HG03045 (cell line): Measurements from ENCODE around the gene PNLIPRP2.

ENCODE experiments used
- ATAC-seq: cut with Tn5 transposase; IDR thresholded peaks from one replicate; pipeline ENCODE4 v1.9.1; 2021; ENCODE audit warnings: mild to moderate bottlenecking, moderate library complexity; ENCODE audit not compliant: unreplicated experiment

Gene PNLIPRP2

DNA sequence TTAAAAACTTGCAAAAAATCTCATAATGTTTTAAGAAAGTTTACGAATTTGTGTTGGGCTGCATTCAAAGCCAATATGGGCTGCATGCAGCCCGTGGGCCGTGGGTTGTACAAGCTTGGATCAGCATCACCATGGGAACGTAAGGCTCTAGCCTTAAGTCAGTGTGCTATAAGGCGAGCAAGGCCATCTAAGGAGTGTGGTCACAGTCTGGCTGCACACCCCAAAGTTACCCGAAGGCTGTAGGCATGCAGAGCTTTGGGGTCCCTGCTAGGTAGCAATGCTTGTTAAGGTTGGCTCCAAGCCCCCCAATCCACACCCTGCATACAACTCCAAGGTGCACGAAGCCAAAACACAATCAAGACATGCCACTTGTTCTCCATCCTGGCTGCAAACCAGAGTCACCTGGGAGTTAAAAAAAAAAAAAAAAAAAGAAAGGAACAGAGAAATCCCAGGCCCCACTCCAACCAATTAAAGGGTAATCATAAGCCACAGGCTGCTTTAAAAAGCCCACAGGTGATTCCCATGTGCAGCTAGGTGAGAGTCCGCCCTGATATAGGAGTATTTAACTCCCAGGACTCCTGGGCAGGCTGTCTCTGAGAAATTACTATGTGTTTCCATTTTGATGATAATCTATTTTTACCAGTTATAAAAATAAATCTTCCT is 8.5 kb upstream of the PNLIPRP2 start:
- no peak for ATAC-seq

DNA sequence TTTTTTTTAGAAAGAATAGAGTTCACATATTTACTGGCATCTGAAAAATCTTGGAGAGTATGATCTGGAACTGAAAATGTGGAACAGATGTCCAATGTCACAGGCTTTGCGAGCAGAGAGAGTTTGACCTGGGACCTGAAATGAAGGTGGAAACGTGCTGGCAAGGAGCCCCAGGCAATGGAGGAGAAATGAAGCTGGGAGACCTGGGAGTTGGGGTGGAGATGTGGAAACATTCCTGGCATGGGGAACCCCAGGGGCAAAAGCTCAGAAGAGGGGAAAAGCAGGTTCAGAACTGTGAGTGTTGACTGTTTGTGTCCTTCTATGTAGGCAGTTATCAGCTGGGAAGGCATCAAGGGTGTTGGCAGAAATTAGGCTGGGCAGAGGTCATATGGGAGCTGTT is 7.3 kb upstream of the PNLIPRP2 start:
- ATAC-seq = no peak

DNA sequence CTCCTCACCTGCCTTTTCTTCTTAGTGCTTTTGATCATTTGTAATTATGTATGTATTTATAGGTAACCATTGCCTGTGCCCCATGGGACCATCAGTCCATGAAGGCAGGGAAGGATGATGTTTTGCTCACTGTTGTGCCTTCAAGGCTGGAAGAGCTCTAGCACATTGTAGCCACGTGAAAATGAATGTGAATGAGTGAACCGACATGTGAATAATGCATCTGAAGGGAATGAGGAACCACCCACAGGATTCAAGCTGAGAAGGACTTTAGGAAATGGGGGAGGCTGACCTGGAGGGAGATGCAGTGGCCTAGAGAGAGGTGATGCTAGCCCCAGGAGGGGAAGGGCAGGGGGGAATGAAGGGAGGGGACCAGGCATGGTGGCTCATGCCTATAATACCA is 6.0 kb upstream of the PNLIPRP2 start:
- ATAC-seq = no peak

DNA sequence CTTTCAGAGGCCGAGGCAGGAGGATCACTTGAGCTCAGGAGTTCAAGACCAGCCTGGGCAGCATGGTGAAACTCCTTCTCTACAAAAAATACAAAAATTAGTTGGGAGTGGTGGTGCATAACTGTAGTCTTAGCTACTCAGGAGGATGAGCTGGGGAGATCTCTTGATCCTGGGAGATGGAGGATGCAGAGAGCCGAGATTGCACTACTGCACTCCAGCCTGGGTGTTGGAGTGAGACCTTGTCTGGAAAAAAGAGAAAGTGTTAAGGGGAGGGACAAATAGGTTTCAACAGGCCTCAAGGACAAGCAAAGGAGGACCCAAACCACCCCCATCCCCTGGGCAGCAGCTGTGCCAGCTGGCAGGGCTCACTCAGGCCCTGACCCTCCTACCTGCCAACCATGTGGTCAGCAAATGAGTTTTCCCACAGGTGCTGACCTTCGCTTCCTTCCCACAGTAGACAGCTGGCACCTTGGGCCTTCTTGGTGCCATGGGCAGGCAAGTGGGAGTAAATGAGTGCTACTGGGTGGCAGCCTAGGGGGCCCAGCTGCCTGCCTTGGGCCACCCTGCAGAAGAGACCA is 5.5 kb upstream of the PNLIPRP2 start:
- no peak for ATAC-seq

DNA sequence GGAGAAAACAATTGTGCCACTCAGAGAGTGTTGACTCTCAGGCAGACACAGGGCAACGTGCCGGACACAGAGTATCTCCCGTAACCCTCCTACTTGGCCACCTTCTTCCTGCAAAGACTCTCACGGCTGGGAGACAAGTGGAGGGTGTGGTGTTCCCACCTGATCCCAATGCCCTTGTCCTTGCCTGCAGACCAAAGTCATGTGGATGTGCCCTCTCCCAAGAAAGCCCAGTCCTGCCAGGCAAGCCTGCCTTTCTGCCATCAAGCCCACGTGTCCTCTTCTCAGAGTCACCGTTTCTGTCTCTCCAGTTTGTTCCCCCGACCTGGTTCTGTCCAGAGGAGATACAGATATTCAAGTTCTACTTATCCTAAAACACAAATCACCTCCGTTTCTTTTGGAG is 723 bp downstream of the PNLIPRP2 start:
- no peak for ATAC-seq

DNA sequence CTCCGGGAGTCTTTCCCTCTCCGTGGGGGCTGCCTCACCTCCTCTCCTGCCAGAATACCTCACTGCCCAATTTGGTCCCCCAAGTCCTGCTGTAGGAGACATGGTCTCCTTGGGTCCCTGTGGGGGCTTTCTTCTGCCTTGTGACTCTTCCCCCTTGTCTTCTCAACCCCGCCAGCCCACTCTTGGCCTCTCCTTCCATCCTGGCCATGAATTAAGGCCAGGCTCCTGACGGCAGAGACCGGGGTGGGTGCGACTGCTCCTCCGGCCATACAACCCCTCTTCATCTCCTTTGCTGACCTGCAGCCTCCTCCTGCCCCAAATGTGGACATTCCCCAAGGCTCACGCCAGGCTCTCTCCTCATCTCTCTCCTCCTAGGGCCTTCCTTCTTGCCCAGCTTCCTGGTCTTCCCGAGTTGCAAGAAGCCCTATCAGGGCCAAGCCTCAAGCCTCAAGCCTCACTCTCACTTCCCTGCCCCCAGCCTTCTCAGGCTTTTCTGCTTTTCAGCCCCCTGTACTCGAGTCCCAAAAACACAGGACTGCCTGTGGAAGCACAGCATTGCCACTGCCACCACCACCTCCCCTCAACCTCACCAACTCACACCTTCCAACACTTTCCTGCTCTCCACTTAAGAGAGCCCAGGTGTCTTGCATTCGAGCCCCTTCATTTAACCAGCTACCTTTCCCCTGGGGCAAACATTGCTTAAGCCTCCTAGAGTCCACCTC is 1.3 kb downstream of the PNLIPRP2 start:
- no peak for ATAC-seq

DNA sequence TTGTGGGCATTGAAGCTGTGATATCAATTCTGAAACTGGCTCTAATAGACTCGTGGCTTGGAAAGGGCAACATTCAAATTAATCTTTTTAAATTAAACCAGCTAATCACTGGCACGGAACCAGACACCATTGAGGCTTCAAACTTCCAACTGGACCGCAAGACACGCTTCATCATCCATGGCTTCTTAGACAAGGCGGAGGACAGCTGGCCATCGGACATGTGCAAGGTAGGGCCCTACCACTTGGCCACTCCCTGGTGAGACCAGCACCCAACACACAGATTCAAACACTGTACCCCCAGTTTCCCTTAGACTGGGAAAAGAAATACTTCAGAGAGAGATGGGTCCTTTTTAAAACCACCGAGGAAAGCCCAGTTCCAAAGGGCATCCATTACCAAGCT is 5.1 kb downstream of the PNLIPRP2 start:
- no peak for ATAC-seq

DNA sequence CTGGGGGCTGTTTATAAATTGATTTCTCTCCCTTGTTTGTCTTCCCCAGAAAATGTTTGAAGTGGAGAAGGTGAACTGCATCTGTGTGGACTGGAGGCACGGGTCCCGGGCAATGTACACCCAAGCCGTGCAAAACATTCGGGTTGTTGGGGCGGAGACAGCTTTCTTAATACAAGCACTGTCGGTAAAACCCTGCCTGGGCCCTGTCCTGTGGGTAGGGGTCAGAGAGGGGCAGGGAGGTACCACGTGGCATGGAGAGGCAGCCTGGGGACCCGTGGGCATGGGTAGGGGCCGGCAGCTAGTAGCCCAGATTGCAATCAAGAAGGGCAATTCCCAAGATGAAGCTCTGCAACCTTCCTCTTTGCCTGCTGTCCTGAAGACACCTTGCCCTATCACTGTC is 6.1 kb downstream of the PNLIPRP2 start:
- ATAC-seq = no peak

DNA sequence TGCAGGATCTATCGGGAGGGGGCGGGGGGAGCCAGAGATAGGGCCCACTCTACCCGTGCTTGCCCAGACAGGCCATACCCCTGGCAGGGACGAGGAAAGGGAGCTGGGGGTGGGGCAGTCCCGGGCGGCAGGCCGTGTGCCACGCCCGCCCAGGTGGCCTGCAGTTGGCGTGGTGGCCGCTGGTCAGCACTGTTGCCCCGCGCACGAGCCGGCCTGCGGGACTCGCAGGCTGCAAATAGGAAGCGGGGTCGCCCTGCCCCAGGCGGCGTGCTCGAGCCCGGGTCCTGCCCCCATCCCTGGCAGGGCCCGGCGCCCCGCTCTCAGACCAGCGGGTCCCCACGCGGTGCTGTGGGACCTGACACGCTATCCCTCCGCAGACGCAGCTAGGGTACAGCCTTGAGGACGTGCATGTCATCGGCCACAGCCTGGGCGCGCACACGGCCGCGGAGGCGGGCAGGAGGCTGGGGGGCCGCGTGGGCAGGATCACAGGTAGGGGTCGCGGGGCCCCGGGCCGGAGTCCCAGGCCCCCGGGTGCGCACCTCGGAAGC is 6.7 kb downstream of the PNLIPRP2 start:
- ATAC-seq = no peak

DNA sequence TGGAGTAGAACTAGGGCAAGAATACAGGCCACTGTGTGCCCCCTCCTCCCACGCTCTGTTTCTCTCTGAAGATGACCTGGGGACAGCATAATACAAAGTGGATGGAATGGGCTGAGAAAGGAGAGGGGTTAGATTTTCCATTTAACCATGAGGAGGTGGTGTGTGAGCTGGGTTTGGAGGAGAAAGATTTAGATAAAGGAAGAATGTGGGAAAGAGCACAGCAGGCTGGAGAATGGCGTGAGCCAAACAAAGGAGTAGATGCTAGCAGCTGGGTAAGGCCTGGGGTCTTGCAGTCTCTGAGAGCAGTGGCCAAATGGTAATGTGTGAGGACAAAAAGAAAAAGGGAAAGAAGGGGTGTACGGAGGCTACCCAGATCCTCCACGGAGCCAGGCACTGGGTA is 8.6 kb downstream of the PNLIPRP2 start:
- no peak for ATAC-seq

DNA sequence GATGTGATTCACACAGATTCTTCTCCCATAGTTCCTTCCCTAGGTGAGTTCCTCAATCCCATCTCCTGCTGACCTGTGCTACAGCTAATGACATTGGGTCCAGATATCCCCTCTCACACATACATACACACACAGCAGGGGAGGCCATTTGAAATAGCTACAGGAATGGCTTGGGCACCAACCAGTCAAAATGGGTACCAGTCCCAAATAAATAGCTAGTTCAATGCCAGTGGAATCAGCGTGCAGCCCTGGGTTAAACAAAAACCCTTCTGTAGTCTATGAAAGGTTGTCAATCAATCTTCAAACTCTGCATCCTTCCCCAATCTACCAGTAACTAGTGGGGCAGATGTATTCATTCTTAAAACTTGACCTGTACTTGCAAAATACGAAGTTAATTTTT is 9.3 kb downstream of the PNLIPRP2 start:
- no peak for ATAC-seq

DNA sequence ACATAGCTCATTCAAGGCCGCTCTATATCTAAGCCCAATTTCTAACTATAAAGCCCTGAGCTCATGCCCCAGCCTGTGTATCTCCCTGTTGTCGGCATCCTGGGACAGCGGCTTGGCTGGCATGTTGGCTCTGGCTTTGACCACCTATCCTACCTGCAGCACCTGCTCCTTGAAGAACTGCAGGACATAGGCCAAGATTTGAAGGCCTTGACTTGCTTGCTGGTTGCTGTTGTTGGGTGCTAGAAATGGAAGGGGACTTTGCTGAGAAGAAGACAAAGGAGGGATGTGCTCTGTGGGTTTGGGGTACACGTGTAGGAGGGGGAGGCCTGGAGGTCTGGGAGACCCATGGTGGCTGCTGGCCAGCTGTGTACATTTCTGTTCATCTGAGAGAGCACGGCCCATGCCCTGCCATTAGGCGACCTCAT is 11.1 kb downstream of the PNLIPRP2 start:
- ATAC-seq = no peak

DNA sequence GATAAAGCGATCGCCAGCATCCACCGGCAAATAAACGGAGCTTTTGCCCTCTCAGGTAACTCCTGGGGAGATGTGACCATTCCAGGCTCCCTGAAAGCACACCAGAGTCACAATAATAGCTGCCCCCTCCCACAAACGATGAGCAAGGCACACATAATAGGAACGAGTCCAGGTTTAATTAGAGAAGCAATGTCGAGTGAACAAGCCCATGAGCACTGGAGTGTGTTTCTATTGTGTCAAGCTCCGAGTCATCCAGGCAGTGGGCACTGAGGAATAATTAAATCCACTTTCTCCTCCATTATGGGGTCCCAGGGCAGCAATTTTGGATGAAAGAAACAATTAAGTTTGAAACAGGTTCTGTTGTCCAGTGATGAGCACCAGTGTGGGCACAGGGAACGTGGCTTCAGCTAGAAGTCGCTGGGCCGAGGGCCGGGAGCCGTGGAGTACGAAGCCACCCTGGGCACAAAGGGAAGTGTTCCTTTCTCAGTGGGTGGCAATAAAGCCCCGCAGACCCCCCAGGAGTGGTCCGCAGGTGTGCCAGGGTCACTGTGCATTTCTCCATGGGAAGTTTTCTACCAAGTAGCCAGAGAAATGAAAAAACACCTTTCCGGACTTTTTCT is 12.0 kb downstream of the PNLIPRP2 start:
- ATAC-seq = no peak

DNA sequence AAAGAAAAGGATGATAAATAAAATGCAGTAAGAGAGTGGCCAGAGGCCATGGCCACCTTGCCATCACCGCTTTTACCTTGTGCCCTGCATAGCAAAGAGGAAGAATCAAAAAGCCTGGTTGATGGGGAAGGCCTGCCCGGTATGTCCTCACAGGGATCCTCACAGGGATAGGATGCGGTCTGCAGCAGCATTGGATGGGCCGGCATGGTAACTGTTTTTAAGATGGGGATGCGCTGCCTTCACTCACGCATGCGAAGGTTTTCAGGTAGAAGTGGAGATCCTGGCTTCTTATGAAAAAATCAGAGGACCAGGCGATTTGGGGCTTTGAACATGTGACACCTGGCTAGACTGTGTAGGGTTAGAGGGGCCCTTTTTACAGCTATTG is 12.5 kb downstream of the PNLIPRP2 start:
- no peak for ATAC-seq

DNA sequence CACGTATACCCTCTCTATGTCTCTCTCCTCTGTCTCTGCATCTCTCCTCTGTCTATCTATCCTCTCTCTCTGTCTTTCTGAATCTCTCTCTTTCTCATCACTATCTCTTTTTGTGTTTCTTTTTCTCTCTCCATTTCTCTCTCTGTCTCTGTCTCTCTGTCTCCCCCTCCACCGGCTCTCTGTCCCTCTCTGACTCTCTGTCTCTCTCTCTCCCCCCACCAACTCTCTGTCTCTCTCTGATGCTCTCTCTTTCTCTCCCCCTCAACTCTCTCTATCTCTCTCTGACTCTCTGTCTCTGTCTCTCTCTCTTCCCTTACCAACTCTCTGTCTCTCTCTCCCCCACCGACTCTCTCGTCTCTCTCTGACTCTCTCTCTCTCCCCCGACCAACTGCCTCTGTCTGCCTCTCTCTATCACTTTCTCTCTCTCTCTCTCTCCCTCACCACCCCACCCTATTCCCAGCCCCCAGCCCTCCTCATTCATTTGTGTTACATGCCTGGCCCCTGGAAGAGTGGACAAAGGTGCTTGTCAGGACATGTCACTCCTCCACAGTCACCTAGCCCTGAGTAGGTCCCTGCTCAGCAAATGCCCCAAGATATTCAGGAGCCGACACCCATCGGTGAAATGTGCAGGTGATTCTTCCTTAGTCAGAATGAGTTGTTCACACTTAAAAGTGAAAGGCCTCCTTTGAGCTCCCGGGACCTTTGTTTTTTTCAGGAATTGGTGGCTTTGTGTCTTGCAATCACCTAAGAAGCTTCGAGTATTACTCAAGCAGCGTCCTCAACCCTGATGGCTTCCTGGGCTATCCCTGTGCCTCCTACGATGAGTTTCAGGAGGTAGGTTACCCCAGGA is 13.6 kb downstream of the PNLIPRP2 start:
- ATAC-seq = no peak

DNA sequence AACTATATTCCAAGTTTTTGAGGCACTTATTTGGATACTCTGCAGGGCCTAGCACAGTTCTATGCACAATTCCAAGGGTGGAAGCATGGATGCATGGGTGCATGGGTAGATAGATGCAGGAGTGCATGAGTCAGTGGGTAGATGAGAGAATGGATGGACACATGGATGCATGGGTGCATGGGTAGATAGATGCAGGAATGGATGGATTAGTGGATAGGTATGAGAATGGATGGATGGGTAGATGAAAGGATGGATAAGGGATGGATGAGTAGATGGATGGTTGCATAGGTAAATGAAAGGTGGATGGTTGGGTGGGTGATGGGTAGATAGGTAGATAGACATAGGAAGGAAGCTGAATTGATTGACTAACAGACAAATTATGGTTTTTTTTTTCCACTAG is 15.6 kb downstream of the PNLIPRP2 start:
- ATAC-seq = no peak

DNA sequence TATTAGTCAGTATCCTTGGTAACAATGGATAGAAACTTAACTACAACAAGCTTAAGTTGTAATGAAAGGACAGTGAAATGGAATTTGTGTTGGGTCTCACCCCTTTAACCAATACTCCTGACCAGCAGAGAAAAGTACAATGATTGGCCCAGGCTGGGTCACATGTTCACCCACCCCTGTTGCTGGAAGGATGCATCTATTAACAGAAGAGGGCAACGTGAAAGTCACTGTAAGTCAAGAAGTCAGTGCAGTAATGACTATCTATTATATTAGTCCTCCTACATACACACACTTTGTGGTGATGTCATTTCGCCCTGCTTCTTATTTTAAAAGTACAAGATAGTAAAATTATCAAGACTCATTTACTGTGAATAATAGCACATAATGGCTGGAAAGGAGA is 16.2 kb downstream of the PNLIPRP2 start:
- no peak for ATAC-seq

DNA sequence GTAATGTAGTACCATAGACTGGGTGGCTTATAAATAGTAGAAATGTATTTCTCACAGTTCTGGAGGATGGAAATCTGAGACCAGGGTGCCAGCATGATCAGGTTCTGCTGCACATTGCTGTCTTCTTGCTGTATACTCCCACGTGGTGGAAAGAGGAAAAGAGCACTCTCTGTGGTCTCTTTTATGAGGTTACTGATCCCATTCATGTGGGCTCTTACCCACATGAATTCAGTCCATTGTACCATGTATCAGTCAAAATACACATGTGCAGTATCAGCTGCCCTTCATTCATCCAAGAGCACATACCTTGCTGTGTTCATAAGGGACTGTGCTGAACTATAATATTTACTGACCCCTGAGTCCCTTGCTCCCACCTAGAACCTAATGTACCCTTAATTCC is 17.1 kb downstream of the PNLIPRP2 start:
- no peak for ATAC-seq

DNA sequence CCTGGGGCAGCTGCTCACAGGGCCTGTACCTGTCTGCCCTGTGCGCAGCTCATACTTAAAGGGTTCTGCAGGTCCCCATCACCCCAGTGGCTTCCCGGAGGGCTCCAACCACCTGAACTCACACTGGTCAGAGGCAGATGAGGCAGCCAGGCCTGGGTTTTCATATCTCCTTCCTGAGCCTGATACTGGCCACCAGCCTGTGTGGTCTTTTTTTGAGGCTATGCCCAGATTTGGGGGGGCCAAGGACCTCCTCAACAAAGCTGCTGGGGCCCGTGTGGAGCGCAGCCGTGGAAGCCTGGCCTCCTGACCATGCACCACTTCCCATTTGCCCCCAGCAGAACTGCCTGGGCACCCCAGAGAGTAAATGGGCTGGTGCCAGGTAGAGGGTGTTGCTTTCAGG is 25.7 kb downstream of the PNLIPRP2 start:
- ATAC-seq = no peak

DNA sequence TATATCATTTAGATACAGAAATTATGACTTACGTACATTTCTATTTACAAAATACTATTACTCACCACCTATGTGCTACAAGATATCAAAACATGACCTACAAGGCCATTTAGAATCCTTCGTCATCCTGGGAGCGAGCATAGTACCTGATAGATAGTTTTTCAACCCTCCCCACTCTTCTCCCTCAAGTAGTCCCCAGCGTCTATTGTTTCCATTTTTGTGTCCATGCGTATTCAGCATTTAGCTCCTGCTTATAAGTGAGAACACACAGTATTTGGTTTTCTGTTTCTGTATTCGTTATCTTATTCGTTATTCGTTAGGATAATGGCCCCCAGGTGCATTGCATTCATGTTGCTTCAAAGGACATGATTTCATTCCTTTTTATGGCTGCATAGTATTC is 28.1 kb downstream of the PNLIPRP2 start:
- ATAC-seq = no peak

DNA sequence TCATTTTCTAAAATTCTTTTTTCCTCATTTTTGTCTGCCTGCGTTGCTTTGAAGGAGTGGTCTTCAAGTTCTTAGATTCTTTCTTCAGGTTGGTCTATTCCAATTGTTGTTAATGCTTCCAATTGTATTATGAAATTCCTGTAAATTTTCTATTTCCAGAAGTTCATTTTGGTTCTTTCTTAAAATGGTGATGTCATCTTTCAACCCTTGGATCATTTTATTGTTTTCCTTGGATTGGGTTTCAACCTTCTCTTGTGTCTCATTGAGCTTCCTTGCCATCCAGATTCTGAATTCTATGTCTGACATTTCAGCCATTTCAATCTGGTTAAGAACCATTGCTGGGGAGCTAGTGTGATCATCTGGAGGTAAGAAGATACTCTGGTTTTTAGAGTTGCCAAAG is 33.1 kb downstream of the PNLIPRP2 start:
- no peak for ATAC-seq
